MV-4-11 (cell line): ENCODE results near the gene NQO2.
"Not testable (repeated sequence)": the region's sequence is repeated elsewhere in the genome, so short reads cannot be mapped to it uniquely, and the experiment has no call there.

Experiments used
- DNase-seq: peaks from one replicate; lab custom pipeline; 2025; lab: John Stamatoyannopoulos, UW

NQO2 gene

DNA sequence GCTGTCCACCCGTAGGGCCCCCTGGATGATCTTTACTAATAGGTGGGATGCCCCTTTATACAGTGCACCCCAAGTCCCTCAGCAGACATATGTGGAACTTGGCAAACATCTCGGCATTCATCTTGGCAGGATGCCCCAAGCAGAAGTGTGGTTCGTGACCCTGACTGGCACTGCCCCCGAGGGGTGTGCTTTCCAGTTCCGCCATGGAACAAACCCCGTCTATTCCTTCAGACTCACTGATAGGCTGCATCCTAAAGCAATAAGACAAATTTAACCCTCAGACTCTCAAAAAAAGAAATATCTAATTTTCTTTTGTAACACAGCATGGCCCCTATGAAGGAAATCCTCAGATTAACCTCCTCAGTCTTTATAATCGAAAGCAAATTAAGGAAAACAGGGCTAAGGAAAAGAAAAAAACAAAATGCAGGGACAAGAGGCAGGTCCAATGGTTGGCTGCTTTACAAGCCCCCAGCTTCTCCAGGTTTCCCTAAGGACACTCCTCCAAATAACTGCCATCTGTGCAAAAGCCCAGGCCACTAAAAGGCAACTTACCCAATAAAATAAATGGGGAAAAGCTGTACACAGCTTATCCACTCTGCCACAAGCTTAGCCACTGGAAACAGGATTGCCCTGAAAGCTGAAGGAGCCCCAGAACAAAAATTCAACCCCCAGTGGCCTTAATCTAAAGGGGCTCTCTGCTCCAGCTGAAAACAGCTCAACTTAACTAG lies 38.1 kb downstream of the NQO2 start:
- DNase-seq: no peak

DNA sequence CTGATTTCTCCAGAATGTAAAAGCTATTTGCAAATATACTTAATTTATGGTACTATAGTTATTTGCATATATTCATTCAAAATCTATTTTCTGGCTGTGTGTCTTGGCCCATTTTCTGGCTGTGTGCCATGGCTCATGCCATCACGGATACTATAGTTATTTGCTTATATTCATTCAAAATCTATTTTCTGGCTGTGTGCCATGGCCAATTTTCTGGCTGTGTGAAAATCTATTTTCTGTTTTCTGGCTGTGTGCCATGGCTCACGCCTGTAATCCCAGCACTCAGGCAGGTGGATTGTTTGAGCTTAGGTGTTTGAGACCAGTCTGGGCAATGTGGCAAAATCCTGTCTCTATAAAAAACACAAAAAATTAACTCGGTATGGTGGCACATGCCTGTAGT lies 39.7 kb downstream of the NQO2 start:
- no peak for DNase-seq

DNA sequence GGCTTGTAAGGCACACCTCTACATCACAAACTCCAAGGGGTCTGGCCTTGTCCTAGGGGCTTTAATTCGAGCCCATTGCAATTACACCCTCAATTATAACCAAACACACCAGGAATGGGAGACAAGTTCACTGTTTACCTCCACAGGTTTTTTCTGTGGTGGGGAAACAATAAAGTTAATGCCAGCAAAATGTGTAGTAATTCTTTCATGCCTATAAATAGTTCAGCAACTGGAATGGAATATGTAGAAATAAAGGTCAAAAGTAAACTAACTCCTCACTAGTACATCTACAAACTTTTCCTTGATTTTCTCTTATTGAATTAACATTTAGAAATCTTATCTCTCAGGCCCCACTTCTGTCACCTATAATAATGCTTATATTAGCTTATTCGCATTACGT lies 41.5 kb downstream of the NQO2 start:
- no peak for DNase-seq

DNA sequence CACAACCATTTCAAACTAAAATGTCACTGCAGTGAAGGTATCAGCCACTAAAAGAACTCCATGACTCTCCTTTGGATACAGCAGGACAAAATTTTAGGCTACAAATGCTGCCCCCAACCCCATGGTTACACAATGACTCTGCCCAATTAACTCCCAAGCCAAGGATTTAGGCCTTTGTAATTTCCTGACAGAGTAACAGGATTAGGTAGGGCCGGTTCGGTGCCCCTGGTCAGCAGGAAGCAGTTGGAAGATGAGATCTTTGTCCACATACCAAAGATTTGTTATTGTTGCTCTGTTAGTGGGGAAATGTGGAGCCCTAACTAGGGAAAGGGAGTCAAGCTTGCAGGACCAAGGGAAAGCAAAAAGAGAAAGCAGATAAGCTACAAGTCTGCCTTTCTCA lies 41.9 kb downstream of the NQO2 start:
- no peak for DNase-seq

DNA sequence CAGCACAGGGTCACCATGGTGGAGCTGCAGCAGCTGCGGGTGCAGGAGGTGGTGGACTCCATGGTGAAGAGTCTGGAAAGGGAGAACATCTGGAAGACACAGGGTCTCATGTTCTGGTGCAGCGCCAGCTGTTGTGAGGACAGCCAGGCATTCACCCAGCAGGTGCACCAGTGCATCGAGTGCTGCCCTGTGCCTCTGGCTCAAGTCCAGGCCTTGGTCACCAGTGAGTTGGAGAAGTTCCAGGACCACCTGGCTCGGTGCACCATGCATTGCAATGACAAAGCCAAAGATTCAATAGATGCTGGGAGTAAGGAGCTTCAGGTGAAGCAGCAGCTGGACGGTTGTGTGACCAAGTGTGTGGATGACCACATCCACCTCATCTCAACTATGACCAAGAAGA lies 45.7 kb downstream of the NQO2 start:
- DNase-seq: no peak

DNA sequence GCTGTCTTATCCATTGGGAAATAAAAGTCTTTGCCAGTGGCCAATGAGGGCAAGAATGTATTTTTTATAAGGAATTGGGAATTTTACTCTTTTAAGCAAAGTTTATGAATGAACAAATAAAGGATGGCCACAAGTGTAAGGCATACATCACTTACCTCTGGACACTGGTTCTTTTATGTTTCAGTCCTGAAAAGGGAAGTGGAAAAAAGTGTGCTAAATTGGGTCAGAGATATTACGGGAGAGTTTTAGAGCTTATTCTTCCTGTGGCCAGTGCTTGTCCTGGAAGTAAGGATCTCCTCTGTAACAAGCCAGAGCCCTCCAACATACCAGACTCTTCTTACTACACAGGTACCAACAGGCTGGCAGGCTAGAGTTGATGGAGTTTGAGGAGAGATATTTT lies 46.1 kb downstream of the NQO2 start:
- DNase-seq: peak; percentile 10

DNA sequence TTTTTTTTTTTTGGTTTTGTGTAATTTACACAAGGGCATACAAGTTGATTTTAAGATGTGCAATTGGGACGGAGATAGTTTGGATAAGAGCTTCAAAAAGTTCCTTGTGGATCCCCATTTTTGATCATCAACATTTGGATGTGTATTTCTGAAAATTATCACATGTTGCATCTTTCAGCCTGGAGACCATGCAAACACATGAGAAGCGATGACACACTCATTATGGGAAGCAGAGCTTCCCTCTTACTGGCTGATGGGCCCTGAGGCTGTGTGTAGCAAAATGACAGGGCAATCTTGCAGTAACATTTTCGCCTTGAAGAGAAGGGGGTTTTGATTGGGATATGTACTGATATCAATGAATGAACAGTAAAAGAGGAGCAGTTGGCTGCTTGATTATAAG lies 46.6 kb downstream of the NQO2 start:
- peak; percentile 11 for DNase-seq

DNA sequence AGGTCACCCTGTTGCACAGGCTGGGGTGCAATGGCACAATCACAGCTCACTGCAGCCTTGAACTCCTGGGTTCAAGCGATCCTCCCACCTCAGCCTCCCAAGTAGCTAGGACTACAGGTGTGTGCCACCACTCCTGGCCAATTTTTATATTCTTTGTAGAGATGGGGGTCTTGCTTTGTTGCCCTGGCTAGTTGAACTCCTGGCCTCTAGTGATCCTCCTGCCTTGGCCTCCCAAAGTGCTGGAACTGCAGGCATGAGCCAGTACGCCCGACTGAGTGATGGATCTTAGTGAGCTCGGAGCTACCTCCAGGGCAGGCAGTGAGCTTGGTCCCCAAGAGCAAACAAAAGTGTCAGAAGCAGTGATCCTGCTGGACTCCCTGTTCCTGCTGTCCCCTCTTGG lies 48.3 kb downstream of the NQO2 start:
- not testable (repeated sequence) for DNase-seq

DNA sequence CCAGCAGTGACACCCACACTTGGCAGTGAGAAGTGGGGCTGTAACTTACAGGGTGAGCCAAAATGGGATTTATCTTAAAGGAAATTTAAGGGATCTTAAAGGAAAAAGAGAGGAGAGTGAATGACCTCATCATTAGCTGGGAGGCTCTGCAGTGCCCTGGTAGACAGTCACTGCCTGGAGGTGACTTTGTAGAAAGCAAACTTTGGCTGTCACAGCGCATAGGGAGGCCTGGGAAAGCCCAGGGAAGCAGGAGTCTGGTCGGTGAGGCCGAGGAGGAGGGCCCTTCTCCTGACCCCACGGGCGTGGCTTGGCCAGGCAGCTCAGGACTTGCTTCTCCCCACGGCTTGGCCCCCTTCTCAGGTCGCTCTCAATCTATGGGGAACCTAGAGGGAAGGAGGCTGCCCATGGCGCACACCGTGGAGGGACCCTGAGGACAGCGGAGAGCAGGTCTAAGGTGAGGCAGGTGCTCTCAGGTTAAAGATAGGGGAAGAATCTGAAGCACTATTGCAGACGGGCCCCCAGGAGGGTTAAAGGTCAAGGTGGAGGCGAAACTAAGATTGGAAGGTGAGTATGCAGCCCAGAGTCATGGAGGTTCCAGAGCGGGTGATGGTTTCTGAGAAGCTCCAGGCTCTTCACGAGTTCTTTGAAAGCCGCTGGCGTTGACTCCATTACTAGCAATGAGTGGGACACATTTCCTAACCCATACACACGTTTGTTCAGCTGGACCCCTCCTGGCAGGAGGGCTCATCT lies 53.0 kb downstream of the NQO2 start:
- no peak for DNase-seq

DNA sequence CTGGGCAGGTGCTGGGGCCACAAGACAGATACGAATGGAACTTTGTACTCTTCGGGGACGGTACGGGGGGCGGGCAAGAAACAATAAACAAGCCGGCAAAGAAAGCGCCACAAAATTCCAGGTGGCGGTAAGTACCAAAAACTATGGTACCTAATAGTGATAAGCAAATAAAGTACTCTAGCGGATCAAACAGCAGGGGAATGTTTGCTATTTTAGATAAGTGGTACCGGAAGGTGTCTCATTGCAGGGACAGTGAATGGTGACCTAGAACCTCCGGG lies 53.5 kb downstream of the NQO2 start:
- DNase-seq: no peak

DNA sequence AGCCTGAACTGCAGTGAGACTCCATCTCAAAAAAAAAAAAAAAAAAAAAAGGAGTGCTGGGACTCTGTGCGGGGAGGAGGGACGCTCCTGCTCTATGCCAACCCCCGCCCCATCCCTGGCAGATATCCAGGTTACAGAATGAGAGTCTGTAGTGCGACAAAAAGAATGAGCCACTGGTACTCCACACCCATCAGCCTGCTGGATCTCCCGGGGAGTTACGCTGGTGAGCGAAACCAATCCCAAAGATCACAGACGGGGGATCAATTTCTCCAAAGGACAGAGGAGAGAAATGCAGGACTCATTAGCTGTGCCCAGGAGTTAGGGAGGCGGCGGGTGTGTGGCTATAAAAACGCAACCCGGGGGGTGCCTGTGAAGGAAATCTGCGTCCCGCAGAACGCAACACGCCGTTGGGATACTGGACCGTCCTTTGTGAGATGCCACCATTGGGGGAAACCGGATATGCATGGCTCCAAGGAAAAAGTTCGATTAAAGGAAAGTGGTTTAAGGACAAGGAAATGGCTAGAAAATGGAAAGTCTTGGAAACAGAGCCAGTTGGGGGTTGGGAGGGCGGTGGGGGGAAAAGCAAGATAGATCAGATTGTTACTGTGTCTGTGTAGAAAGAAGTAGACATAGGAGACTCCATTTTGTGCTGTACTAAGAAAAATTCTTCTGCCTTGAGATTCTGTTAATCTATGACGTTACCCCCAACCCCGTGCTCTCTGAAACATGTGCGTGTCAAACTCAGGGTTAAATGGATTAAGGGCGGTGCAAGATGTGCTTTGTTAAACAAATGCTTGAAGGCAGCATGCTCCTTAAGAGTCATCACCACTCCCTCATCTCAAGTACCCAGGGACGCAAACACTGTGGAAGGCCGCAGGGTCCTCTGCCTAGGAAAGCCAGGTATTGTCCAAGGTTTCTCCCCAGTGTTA lies 54.8 kb downstream of the NQO2 start:
- not testable (repeated sequence) for DNase-seq

DNA sequence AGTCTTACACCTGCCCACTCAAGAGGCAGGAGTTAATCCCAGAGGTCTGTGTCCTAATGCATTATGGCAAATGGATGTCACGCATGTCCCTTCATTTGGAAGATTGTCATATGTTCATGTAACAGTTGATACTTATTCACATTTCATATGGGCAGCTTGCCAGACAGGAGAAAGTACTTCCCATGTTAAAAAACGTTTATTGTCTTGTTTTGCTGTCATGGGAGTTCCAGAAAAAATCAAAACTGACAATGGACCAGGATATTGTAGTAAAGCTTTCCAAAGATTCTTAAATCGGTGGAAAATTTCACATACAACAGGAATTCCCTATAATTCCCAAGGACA lies 55.4 kb downstream of the NQO2 start:
- DNase-seq: not testable (repeated sequence)

DNA sequence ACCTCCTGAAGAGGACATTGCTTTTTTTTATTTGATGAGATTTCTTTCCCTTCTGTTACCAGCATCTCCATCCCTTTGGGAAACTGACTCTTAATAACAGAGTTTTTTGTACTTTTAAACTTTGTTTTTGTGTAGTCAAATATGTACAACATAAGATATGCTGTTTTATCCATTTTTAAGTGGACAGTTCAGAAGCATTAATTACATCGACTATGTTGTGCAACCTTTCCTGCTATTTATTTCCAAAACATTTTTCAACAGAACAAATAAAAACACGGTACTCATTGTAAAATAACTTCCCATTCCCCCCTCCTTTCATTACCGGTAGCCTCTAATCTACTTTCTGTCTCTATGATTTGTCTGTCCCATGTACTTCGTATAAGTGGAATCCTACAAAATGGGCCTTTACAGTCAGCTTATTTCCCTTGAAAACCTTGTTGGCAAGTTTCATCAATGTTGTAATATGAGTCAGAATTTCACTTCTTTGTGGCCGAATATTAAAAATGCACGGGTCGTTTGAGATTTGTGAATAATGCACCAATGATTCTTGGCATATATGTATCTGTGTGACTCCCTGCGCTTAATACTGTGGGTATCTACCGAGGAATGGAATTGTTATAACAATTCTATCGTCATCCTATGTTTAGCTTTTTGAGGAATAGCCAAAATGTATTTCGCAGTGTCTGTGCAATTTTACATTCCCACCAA lies 57.5 kb downstream of the NQO2 start:
- DNase-seq: no peak

DNA sequence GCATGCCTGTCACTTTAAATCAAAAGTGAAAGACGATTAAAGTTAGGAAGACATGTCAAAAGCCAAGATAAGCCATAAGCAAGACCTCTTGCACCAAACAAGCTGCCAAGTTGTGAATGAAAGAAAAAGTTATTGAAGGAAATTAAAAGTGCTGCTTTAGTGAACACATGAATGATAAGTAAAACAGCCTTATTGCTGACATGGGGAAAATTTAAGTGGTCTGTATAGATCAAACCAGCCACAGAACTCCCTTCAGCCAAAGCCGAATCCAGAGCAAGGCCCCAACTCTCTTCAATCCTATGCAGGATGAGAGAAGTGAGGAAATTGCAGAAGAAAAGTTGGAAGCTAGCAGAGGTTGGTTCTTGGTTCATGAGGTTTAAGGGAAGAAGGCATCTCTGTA lies 59.3 kb downstream of the NQO2 start:
- DNase-seq: no peak

DNA sequence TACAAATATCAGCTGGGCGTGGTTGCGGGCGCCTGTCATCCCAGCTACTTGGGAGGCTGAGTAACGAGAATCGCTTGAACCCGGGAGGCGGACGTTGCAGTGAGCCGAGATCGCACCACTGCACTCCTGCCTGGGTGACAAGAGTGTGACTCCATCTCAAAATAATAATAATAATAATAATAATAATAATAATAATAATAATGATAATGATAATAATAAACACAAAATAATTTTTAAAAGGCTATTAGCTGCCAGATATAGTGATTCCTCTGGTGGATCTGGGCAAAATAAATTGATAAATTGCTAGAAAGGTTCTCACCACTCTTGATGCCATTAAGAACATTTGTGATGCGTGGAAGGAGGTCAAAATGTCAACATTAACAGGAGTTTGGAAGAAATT lies 60.4 kb downstream of the NQO2 start:
- DNase-seq: not testable (repeated sequence)

DNA sequence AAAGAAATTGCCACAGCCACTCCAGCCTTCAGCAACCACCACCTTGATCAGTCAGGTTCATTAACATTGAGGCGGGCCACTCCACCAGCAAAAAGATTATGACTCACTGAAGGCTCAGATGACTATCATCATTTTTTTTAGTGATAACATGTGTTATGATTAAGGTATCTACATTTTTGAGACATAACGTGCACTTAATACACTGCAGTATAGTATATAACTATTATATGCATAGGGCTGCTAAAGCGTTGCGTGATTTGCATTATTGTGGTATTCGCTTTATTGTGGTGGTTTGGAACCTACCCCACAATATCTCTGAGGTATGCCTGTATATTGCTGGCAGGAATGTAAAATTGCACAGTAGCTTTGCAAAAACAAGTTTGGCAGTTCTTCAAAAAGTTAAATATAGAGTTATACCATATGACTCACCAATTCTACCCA lies 61.8 kb downstream of the NQO2 start:
- peak; percentile 17 for DNase-seq

DNA sequence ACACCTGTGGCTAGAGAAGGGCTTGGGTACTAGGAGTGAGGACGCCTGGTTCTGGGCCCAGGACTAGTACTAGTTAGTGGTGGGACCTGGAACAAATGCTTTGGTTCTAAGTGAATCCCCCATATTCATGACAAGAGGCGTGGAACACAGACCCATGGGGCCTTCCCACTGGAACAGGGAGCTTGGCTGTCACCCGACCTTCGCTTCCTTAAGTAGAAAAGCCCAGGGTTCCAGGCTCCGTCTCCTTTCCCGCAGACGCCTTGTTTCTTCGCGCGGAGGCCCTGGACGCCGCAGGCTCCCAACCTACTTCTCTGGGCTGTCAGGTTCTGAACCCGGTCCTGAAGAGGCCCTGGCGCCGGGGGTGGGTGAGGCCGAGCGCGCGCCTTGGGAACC lies 63.6 kb downstream of the NQO2 start:
- DNase-seq: not testable (repeated sequence)

DNA sequence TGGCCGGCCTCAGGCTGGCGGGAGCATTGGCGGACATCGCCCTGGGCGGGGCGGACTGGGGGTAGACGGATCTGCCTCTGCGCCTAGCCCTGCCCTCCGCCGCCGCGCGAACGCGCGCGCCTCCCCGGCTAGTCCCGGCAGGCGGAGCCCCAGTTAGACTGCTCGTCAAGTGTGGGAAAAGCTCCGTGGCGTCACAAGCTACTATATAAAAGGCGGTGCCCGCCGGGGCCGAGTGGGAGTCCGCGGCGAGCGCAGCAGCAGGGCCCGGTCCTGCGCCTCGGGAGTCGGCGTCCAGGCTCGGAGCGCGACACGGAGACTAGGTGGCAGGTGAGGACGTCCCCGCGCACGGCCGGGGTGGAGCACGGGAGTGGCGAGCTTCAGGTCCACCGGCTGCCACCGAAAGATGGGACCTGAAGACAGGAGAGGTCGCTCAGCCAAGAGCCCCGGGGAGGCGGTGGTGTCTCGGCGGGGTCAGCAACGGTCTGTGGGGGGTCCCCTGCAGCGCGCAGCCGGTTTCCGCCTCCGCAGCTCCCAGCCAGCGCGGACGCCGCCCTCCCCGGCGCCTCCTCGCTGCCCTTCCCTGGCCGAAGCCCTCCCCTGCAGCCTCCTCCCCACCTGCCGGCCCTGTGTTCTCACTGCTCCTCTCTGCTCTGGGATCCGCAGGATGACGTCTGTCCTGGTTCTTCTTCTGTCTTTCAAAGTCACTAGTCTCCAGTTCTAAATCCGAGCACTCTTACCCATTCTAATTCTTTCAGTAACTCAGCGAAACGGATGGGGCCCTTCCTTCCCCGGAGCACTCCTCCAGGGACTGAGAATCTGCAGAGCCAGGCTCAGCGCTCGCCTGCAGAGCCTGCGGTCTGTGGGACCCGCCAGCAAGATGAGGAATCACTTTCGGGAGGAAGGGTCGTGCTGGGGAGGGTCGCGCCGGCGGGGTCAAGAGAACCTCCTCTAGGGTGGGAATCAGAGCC lies 64.3 kb downstream of the NQO2 start:
- DNase-seq: peak; percentile 88

DNA sequence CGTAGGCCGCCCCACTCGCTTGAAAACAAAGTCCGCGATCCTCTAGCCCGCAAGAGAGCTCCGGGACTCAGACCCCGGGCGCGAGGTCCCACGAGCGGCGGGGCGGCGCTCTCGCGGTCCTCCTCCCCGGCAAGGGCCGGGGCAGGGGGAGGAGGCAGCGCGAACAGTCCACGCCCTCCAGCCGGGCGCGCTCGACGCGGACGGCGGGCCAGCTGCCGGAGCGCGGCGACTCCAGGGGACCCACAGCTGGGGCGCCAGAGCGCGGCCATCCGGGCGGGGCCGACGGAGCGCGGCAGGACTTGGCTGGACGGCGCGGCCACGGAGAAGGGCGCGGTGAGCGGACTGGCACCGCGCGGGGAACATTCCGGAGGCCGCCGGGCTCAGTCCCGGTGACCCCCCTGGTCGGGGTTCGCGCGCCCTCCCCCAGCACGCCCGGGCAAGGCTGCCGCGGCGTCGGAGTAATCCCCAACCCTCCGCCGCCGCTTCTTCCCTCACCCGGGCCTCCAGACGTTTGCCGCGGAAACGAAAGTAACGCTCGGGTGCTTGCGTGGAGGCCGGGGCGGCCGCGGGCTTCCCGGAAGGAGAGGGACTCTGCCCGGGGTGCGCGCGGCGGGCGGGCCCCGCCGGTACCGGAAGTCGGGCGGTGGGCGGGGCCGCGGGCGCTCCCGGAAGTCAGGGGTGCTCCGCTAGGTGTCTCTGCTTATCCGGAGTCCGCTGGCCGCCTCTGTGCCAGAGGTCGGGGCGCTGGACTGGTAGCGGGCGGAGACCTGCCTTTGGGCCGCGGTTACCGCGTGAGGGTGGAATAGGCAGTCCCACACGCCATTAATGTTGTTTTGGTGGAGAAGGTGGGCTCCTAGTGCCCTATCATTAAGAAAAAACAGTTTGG lies 68.9 kb downstream of the NQO2 start, which contains the start of gene RIPK1:
RIPK1 (plus strand) TSS at position 166 of the 886 bp plus-strand sequence. CDS start 8,330 bp downstream, outside the sequence.
- DNase-seq: peak; percentile 87
